Measurements from ENCODE around the gene FBXO31. TPM values are rescaled to one million over a fixed set of nuclear protein-coding genes. Genes with fewer than 3 reads are reported as not detected.
"Not testable (repeated sequence)": the region's sequence is repeated elsewhere in the genome, so short reads cannot be mapped to it uniquely, and the experiment has no call there.

FBXO31 gene
- total RNA-seq, 1 donor from 2014 or later, result 27.1 TPM

- H3K4me1 Mint-ChIP-seq, result peaks cover 61% of the 10 kb centered on the region
- ChIA-PET CTCF (no interaction called here), POLR2A (no interaction called here)
- peak overlapping the region; percentile 92 for H3K27ac Mint-ChIP-seq
- ATAC-seq (ENCODE audit: low read depth) (no peak), DNase-seq (no peak)
- no peak for TF ChIP-seq CTCF (IDR thresholded peaks at IDR 0.05)
- peaks cover 15% of the 10 kb centered on the region for H3K36me3 Mint-ChIP-seq (ENCODE audit: low read depth)
- H3K27me3 Mint-ChIP-seq, result no peaks in the 10 kb centered on the region
- peak overlapping the region; percentile 86 for H3K4me3 Mint-ChIP-seq
- intact Hi-C loops (cut with micrococcal nuclease), result loop anchor here (5.0 kb wide), 2 partner anchors 377 to 828 kb away; partner anchors contain the start of gene KLHDC4
- H3K9me3 Mint-ChIP-seq, result no peaks in the 10 kb centered on the region
Observed at GRCh38 chr16:87390641-87391323, 7.2 kb upstream of the FBXO31 start.

GRCh38 chr16:87389914-87390313 lies 6.3 kb upstream of the FBXO31 start:
- H3K4me3 Mint-ChIP-seq; DNase-seq; H3K27ac Mint-ChIP-seq; H3K27me3 Mint-ChIP-seq; CTCF ChIA-PET; H3K9me3 Mint-ChIP-seq; POLR2A ChIA-PET; ATAC-seq (ENCODE audit: low read depth): not testable (repeated sequence)
- intact Hi-C loops (cut with micrococcal nuclease), result loop anchor here (2.0 to 10.0 kb wide), 8 partner anchors 377 to 1835 kb away; partner anchors contain the start of genes C16orf74, GSE1, IL17C and KLHDC4
- H3K4me1 Mint-ChIP-seq, result peaks cover 60% of the 10 kb centered on the region
- H3K36me3 Mint-ChIP-seq (ENCODE audit: low read depth), result peaks cover 10% of the 10 kb centered on the region

GRCh38 chr16:87389245-87389644 lies 5.7 kb upstream of the FBXO31 start:
- intact Hi-C loops (cut with micrococcal nuclease), result loop anchor here (2.0 to 10.0 kb wide), 6 partner anchors 1068 to 1834 kb away; partner anchors contain the start of genes C16orf74, GSE1 and IL17C
- H3K4me3 Mint-ChIP-seq, result no peak overlapping the region
- DNase-seq (no peak), ATAC-seq (ENCODE audit: low read depth) (no peak)
- H3K27me3 Mint-ChIP-seq, result no peaks in the 10 kb centered on the region
- peaks cover 8% of the 10 kb centered on the region for H3K36me3 Mint-ChIP-seq (ENCODE audit: low read depth)
- POLR2A ChIA-PET, result interaction anchor here (1.4 kb wide), 1 partner anchor 107 kb away, joined by 4 read pairs; no protein-coding TSS in a partner anchor
- CTCF ChIA-PET, result interaction anchor here (1.3 kb wide), 1 partner anchor 72 kb away, joined by 4 read pairs; the partner anchor contains the start of gene C16orf95
- TF ChIP-seq CTCF (IDR thresholded peaks at IDR 0.05), result no peak
- peaks cover 60% of the 10 kb centered on the region for H3K4me1 Mint-ChIP-seq
- peak overlapping the region; percentile 51 for H3K27ac Mint-ChIP-seq
- H3K9me3 Mint-ChIP-seq, result no peaks in the 10 kb centered on the region

GRCh38 chr16:87388818-87389134 lies 5.2 kb upstream of the FBXO31 start:
- intact Hi-C loops (cut with micrococcal nuclease), result loop anchor here (1.0 to 10.0 kb wide), 8 partner anchors 71 to 1834 kb away; partner anchors contain the start of genes BANP, C16orf74, C16orf95 and GSE1
- TF ChIP-seq CTCF (IDR thresholded peaks at IDR 0.05), result no peak
- POLR2A ChIA-PET, result interaction anchor here (0.6 to 1.5 kb wide), 5 partner anchors 71 to 1632 kb away, joined by 3 to 11 read pairs (median 4); partner anchors contain the start of genes C16orf95 and KLHDC4
- Mint-ChIP-seq H3K27me3 (peaks cover 2% of the 10 kb centered on the region), H3K4me3 (peak overlapping the region; percentile 70), H3K36me3 (ENCODE audit: low read depth) (peaks cover 11% of the 10 kb centered on the region), H3K27ac (peak overlapping the region; percentile 98), H3K9me3 (no peaks in the 10 kb centered on the region), H3K4me1 (peaks cover 58% of the 10 kb centered on the region)
- DNase-seq (no peak), ATAC-seq (ENCODE audit: low read depth) (no peak)
- CTCF ChIA-PET, result interaction anchor here (1.3 to 1.5 kb wide), 3 partner anchors 64 to 247 kb away, joined by 4 to 8 read pairs (median 6); partner anchors contain the start of gene C16orf95

GRCh38 chr16:87387942-87388817 lies 4.6 kb upstream of the FBXO31 start:
- Mint-ChIP-seq H3K4me1 (peaks cover 52% of the 10 kb centered on the region), H3K9me3 (no peaks in the 10 kb centered on the region), H3K27me3 (peaks cover 2% of the 10 kb centered on the region), H3K27ac (peak overlapping the region; percentile 98), H3K36me3 (ENCODE audit: low read depth) (peaks cover 8% of the 10 kb centered on the region), H3K4me3 (peak overlapping the region; percentile 70)
- intact Hi-C loops (cut with micrococcal nuclease), result loop anchor here (1.0 to 10.0 kb wide), 8 partner anchors 71 to 1833 kb away; partner anchors contain the start of genes BANP, C16orf74, C16orf95 and GSE1
- ATAC-seq (ENCODE audit: low read depth) (peak; percentile 62), DNase-seq (peak; percentile 59)
- POLR2A ChIA-PET, result interaction anchor here (0.6 to 1.5 kb wide), 7 partner anchors 9 to 1632 kb away, joined by 3 to 11 read pairs (median 4); partner anchors contain the start of genes C16orf95 and KLHDC4
- TF ChIP-seq CTCF (IDR thresholded peaks at IDR 0.05), result no peak
- CTCF ChIA-PET, result interaction anchor here (1.3 to 1.5 kb wide), 3 partner anchors 64 to 248 kb away, joined by 4 to 8 read pairs (median 6); partner anchors contain the start of gene C16orf95

GRCh38 chr16:87384875-87385167 lies 1.2 kb upstream of the FBXO31 start:
- Mint-ChIP-seq H3K4me1 (peaks cover 66% of the 10 kb centered on the region), H3K4me3 (peak overlapping the region; percentile 89), H3K27ac (peak overlapping the region; percentile 83)
- ATAC-seq (ENCODE audit: low read depth); H3K27me3 Mint-ChIP-seq; DNase-seq; H3K9me3 Mint-ChIP-seq; H3K36me3 Mint-ChIP-seq (ENCODE audit: low read depth): not testable (repeated sequence)
- ChIA-PET CTCF (interaction anchor here (0.9 to 3.5 kb wide), 3 partner anchors 10 to 251 kb away, joined by 3 to 21 read pairs (median 11); partner anchors contain the start of gene C16orf95), POLR2A (interaction anchor here (3.1 to 3.8 kb wide), 2 partner anchors 9 to 67 kb away, joined by 41 to 48 read pairs; partner anchors contain the start of genes C16orf95 and MAP1LC3B)
- intact Hi-C loops (cut with micrococcal nuclease), result loop anchor here (1.0 to 10.0 kb wide), 6 partner anchors 7 to 1830 kb away; partner anchors contain the start of genes C16orf74, GSE1, IL17C and MAP1LC3B

All from activated B cell treated with CpG ODN at 0.5 μM for 24 hours (primary cell).